Activated CD4-positive, alpha-beta T cell treated with anti-CD3 and anti-CD28 coated beads for 36 hours (primary cell): ENCODE measurements around the gene PTPN21. TPM values are rescaled to one million over a fixed set of nuclear protein-coding genes. Genes with fewer than 3 reads are reported as not detected.
A peak's percentile ranks its signal among the peaks of the same experiment; 100 is the strongest.

Source experiments
- ATAC-seq: fragments of 200-7000 bp; cut with Tn5 transposase; one replicate; pipeline ENCODE4 v1.10.0; 2021; ENCODE audit warnings: mild to moderate bottlenecking, moderate library complexity
- CTCF ChIA-PET: fragments of 350-600 bp; sonication (Branson Sonifier 250); formaldehyde crosslinking; loops from one replicate; lab custom pipeline; 2021; ENCODE audit warnings: antibody characterized with exemption; lab: Charles Lee
- POLR2A ChIA-PET: fragments of 350-600 bp; sonication (Branson Sonifier 250); formaldehyde crosslinking; loops from one replicate; lab custom pipeline; 2021; ENCODE audit warnings: antibody characterized with exemption, inconsistent platforms; lab: Charles Lee
- DNase-seq: peaks from one replicate; pipeline ENCODE4 v3.0.0-alpha.2; 2020
- H3K27ac Mint-ChIP-seq: one replicate; pipeline ENCODE4 v1.8.0; 2021; ENCODE audit warnings: mixed read lengths
- H3K27me3 Mint-ChIP-seq: one replicate; pipeline ENCODE4 v1.8.0; 2021; ENCODE audit warnings: mixed read lengths
- H3K36me3 Mint-ChIP-seq: one replicate; pipeline ENCODE4 v1.8.0; 2021; ENCODE audit warnings: low read depth, mixed read lengths
- H3K4me1 Mint-ChIP-seq: one replicate; pipeline ENCODE4 v1.8.0; 2021; ENCODE audit warnings: mixed read lengths
- H3K4me3 Mint-ChIP-seq: one replicate; pipeline ENCODE4 v1.8.0; 2021; ENCODE audit warnings: mild to moderate bottlenecking, moderate library complexity, mixed read lengths
- H3K9me3 Mint-ChIP-seq: one replicate; pipeline ENCODE4 v1.8.0; 2021; ENCODE audit warnings: low read depth, mixed read lengths
- intact Hi-C, 2 experiments: fragments of 100-400 bp; cut with DNase I in 1 of 2; cut with micrococcal nuclease in 1 of 2; formaldehyde crosslinking; loops; one replicate each; pipeline versions ENCODE4 v1.14.2 to v1.15.1; 2022 to 2024; cut with DNase I, micrococcal nuclease
- total RNA-seq, 2 experiments: library from RNA; stranded (reverse); gene quantifications; one replicate each; pipeline ENCODE4 v1.2.3, GENCODE V29; 2021

PTPN21 gene
- total RNA-seq, 2 experiments from 2014 or later, result 0.12 to 0.16 TPM

DNA sequence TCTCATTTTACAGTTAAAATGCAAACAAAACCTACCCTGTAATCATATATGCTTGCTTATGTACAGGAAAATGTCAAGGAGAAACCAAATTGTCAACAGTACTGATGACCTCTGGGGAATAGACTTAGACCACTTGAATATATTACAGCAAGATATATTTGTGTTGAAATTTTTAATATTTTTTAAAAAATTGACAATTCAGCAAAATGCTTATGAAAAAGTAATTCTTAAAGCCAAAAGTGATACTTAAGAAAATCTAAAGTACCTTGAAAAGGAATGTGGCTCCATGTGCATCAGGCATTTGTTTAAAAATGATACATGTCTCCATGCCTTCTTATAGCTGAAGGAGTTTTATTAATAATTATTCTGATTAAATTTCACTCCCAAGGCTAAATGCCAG is 49.2 kb downstream of the PTPN21 start:
- POLR2A ChIA-PET, result no interaction called here
- Mint-ChIP-seq H3K9me3 (no peaks in the 10 kb centered on the region), H3K4me1 (no peaks in the 10 kb centered on the region), H3K4me3 (no peak overlapping the region), H3K36me3 (no peaks in the 10 kb centered on the region), H3K27ac (no peak overlapping the region), H3K27me3 (peaks cover 12% of the 10 kb centered on the region)
- ATAC-seq (no peak), DNase-seq (no peak)
- intact Hi-C loops, result no loop called here
- CTCF ChIA-PET, result interaction anchor here (0.8 to 1.1 kb wide), 2 partner anchors 10 to 162 kb away, joined by 3 read pairs; no protein-coding TSS in a partner anchor

DNA sequence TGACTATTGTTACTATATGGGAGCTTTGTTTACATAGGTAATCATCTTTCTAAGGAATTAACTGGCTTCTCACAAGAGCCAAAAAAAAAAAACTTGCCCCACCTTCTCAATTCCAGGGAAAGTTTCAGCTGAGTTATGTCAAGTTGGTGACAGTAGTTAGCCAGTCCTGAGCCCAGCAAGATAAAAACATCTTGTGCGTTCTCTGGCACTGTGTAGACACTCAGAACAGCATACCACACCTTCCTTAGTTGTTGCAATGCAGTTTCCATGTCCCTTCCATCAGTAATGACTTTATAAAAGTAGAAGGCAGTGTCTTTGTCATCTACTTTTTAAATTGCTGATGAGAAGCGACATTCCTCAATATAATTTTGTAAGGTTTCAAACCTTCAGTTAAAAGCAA is 50.2 kb downstream of the PTPN21 start:
- intact Hi-C loops, result no loop called here
- Mint-ChIP-seq H3K36me3 (no peaks in the 10 kb centered on the region), H3K4me1 (no peaks in the 10 kb centered on the region), H3K27me3 (peaks cover 12% of the 10 kb centered on the region), H3K4me3 (no peak overlapping the region), H3K27ac (no peak overlapping the region), H3K9me3 (no peaks in the 10 kb centered on the region)
- CTCF ChIA-PET, result no interaction called here
- DNase-seq (no peak), ATAC-seq (no peak)
- POLR2A ChIA-PET, result no interaction called here

DNA sequence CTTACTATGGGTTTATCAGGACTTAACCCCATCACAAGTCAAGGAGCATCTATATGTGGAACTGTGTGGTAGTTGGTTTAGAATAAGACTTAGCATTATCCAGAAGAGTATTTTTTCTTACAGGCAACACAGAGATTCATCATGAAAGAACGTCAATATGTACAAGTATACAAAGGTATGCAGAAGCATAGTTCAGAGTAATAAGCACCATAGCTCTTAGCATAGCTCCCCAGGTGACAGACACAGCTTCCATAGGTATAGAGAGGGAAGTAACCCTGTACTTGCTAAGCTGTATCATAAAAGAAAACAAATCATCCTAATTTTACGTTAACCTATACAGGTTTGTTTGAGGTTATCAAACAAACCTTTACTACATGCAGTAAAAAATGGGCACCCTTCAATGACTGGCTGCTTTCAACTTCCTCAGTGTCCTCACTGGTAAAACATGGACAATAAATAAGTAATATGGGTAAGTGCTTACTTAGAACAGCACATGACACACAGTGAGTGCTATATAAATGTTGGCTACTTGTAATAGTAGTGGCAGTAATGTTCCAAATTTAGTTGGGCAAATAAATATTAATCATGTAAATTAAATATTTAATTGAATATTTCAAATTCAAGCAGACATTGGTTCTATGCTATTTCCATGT is 50.9 kb downstream of the PTPN21 start:
- no peaks in the 10 kb centered on the region for H3K4me1 Mint-ChIP-seq
- CTCF ChIA-PET, result no interaction called here

DNA sequence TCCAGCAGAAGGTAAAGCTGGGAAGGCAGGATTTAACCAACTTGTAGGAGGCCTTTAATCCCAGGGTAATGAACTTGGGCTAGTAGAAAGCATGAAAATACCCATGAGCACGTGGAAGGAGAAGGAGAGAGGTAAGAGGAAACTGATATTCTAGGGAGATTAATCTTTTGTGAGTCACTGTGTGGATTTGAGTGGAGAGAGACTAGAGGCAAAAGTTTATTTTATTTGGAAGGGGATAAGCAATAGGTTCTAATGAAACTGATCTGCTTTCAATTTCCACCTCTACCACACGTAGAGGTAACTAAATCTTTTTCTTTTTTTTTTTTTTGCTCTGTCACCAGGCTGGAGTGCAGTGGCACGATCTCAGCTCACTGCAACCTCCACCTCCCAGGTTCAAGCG is 52.1 kb downstream of the PTPN21 start:
- Mint-ChIP-seq H3K36me3 (no peaks in the 10 kb centered on the region), H3K27me3 (peaks cover 11% of the 10 kb centered on the region), H3K4me3 (no peak overlapping the region), H3K9me3 (no peaks in the 10 kb centered on the region), H3K27ac (no peak overlapping the region), H3K4me1 (no peaks in the 10 kb centered on the region)
- ATAC-seq (no peak), DNase-seq (no peak)
- CTCF ChIA-PET, result no interaction called here
- POLR2A ChIA-PET, result no interaction called here
- intact Hi-C loops, result no loop called here

More for the DNA sequence above, 50.9 kb downstream of the PTPN21 start:
- POLR2A ChIA-PET, result no interaction called here
- Mint-ChIP-seq H3K27me3 (peaks cover 9% of the 10 kb centered on the region), H3K27ac (no peak overlapping the region), H3K4me3 (no peak overlapping the region), H3K9me3 (no peaks in the 10 kb centered on the region), H3K36me3 (no peaks in the 10 kb centered on the region)
- ATAC-seq (no peak), DNase-seq (no peak)
- intact Hi-C loops, result no loop called here

DNA sequence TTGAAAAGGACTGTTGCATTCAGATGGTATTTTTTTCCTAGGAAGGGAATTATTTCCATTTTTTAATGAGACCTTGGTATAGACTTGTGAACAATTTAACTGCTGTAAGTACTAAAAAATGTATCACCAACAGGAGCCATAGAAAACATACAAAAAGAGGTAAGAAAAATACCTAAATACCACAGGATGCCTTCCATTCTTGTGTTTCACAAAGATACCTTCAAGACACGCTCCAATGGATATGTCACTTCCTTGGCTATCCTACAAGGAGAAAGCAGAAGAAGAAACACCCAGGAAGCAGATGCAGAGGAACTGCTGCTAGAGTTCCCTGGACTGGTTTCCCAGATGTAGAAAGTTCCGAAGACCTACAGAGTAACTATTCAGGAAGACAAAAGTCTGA is 54.2 kb downstream of the PTPN21 start:
- no peak for DNase-seq
- Mint-ChIP-seq H3K27ac (no peak overlapping the region), H3K9me3 (no peaks in the 10 kb centered on the region), H3K27me3 (peaks cover 11% of the 10 kb centered on the region), H3K4me1 (no peaks in the 10 kb centered on the region), H3K36me3 (no peaks in the 10 kb centered on the region), H3K4me3 (no peak overlapping the region)
- no peak for ATAC-seq
- ChIA-PET CTCF (no interaction called here), POLR2A (no interaction called here)
- intact Hi-C loops, result no loop called here

DNA sequence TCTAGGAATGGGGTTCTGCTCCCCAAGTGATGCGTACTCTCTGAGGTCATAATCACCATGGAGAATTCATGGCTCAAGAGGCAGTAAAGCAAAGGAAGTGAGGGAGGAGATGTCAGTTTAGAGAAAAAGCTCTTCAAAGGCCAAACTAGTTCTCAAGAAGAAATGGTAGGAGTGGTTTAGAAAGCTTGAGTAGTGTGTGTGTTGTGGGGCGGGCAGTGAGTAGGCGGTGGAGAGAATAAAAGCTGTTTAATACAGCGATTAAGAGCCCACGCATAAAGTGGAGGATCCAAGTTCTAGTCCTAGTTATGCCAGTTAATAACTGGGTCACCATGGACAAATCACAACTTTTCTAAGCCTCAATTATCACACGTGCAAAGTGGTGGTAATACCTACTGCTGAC is 55.6 kb downstream of the PTPN21 start:
- no peaks in the 10 kb centered on the region for H3K36me3 Mint-ChIP-seq
- intact Hi-C loops, result no loop called here
- ATAC-seq (no peak), DNase-seq (no peak)
- ChIA-PET CTCF (interaction anchor here (1.5 kb wide), 1 partner anchor 32 kb away, joined by 3 read pairs; no protein-coding TSS in a partner anchor), POLR2A (no interaction called here)
- H3K4me1 Mint-ChIP-seq, result no peaks in the 10 kb centered on the region
- H3K27ac Mint-ChIP-seq, result no peak overlapping the region
- H3K9me3 Mint-ChIP-seq, result no peaks in the 10 kb centered on the region
- peaks cover 11% of the 10 kb centered on the region for H3K27me3 Mint-ChIP-seq
- H3K4me3 Mint-ChIP-seq, result no peak overlapping the region

DNA sequence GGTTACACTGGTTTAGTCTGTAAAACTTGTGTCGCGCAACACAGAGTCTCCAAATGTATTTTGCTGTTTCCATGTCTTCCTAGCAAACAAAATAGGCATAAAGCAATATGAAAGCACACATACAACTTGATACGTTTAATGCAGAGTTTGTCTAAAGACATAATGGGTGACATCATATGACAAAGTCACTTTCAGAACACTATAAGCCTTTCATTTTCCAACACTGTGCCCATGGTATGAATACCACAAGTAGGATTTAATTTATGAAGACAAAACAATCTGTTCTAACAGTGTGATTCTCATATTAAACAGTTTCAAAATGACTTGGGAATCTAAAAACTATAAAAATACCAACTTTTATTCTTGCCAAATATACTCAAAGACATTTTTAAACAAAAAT is 58.4 kb downstream of the PTPN21 start:
- Mint-ChIP-seq H3K27me3 (peaks cover 6% of the 10 kb centered on the region), H3K9me3 (no peaks in the 10 kb centered on the region), H3K27ac (no peak overlapping the region), H3K4me1 (no peaks in the 10 kb centered on the region), H3K36me3 (no peaks in the 10 kb centered on the region), H3K4me3 (no peak overlapping the region)
- intact Hi-C loops, result no loop called here
- ChIA-PET POLR2A (no interaction called here), CTCF (interaction anchor here (0.6 to 0.9 kb wide), 3 partner anchors 9 to 1469 kb away, joined by 3 to 4 read pairs (median 3); no protein-coding TSS in a partner anchor)
- no peak for ATAC-seq
- DNase-seq, result no peak

DNA sequence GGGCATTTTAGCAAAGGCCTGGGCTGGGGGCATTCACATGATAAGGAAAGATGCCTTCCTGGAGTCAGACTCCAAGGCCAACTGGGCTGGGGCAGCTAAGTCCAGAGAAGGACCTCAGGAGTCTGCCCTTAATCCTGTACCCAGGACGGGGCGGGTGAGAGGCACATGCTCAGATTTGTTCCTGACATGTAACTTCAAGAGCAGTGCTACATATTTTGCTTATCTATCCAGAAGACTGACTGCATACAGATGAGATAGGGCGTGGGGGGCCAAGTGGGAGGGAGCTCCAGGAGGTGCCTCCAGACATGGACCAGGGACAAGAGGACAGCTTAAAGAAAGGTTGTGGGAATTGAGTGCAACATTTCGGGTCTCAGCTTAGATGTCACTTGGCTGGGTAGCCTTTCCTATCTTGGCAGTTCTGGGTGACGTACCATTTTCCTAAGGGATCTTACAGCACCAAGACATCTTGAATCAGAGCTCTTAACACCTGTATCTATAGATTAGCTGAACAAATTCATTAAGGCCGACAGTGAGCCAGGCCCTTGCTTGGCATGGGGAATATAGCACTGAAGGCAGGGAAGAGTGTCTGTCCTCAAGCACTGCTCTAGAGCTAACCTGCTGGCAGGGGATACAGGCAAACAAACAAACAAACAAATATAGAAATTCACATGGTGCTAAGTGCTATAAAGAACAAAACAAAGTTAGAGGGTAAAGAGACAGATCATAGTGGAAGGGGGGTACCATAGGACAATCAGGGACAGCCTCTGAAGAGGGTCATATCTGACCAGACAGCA is 61.2 kb downstream of the PTPN21 start:
- Mint-ChIP-seq H3K4me3 (no peak overlapping the region), H3K4me1 (no peaks in the 10 kb centered on the region), H3K36me3 (no peaks in the 10 kb centered on the region), H3K27ac (no peak overlapping the region), H3K27me3 (peaks cover 6% of the 10 kb centered on the region), H3K9me3 (no peaks in the 10 kb centered on the region)
- CTCF ChIA-PET, result interaction anchor here (0.6 to 1.8 kb wide), 13 partner anchors 9 to 317 kb away, joined by 3 to 6 read pairs (median 3); no protein-coding TSS in a partner anchor
- POLR2A ChIA-PET, result no interaction called here
- intact Hi-C loops, result loop anchor here in 1 of 2 experiments (2.0 kb wide), 2 partner anchors 69 to 519 kb away; partner anchors contain the start of gene ZC3H14
- DNase-seq, result no peak
- ATAC-seq, result no peak

DNA sequence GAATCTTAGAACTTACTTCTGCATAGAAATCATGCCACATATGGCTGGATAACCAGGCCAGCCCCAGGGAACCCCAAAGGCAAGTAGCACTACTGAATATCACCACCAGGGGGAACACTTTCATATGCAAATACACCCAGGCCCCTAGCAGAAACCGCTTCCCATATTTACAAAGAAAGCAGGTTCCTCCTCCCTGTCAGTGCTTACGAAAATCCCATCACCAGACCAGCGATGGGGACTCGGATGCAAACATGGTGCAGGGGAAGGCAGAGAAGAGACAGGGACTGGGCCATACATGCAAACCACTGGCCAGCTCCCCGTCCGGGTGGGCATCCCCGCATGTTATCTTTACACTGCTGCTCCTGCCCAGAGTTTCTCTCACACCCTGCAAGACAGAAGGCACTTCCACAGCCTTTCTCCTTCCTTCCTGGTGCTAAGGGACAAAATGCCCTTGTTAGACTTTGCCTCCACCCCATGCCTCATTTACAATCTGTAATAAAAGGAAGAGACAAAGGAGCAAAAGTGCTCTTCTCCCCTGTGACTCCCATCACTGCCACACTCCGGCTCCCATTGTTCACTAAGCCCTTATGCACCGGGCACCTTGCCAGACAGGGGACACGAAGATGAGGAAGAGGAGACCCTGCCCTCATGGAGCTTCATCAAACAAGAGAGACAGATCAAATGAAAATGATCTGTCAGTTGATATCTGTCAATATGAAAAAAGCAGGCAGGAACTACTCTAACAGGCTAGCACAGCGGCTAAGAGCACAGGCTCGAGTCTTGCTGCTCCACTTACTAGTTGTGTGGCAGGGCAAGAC is 62.3 kb downstream of the PTPN21 start:
- no peaks in the 10 kb centered on the region for H3K4me1 Mint-ChIP-seq
- intact Hi-C loops, result loop anchor here in 1 of 2 experiments (1.0 to 2.0 kb wide), 3 partner anchors 70 to 520 kb away; partner anchors contain the start of gene ZC3H14
- ATAC-seq, result peak; percentile 69
- no peak overlapping the region for H3K27ac Mint-ChIP-seq
- DNase-seq, result peak; percentile 74
- H3K36me3 Mint-ChIP-seq, result no peaks in the 10 kb centered on the region
- H3K9me3 Mint-ChIP-seq, result no peaks in the 10 kb centered on the region
- CTCF ChIA-PET, result interaction anchor here (0.7 to 1.8 kb wide), 10 partner anchors 8 to 303 kb away, joined by 3 to 6 read pairs (median 4); no protein-coding TSS in a partner anchor
- peaks cover 3% of the 10 kb centered on the region for H3K27me3 Mint-ChIP-seq
- no peak overlapping the region for H3K4me3 Mint-ChIP-seq
- POLR2A ChIA-PET, result no interaction called here

DNA sequence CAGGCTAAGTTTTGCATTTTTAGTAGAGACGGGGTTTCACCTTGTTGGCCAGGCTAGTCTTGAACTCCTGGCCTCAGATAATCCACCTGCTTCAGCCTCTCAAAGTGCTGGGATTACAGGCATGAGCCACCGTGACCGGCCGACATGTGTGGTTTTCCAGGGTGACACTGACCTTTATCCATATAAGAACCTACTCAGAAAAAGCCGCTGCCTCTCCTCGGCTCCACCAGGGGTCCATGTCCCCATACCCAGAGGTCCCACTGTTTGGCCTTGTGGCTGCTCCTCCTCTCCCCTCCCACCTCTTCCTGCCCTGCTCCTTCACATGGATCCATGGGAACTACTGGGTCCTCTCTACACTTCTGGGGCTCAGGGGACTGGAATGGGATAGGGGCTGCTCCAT is 64.6 kb downstream of the PTPN21 start:
- no peak overlapping the region for H3K4me3 Mint-ChIP-seq

DNA sequence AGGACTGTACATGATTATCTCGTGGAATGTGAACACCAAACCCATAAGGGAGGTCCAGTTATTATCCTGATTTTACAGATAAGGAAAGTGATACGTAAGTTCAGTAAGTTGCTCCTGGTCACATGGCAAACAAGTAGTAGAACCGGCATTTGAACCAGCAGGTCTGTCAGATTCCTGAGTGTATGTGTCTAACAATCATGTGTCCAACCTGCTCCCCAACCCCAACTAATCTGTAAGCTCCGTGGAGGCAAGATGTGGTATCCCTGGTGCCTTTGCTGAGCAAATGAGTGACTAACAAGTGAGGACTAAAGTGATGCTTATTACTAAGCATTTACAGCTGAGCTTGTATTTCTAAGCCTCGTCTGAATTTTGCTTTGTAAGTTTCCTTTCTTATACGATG is 65.9 kb downstream of the PTPN21 start:
- peaks cover 1% of the 10 kb centered on the region for H3K27me3 Mint-ChIP-seq
- H3K36me3 Mint-ChIP-seq, result no peaks in the 10 kb centered on the region
- H3K27ac Mint-ChIP-seq, result no peak overlapping the region
- ChIA-PET POLR2A (no interaction called here), CTCF (interaction anchor here (0.7 to 1.2 kb wide), 2 partner anchors 23 to 395 kb away, joined by 3 read pairs; no protein-coding TSS in a partner anchor)
- no peaks in the 10 kb centered on the region for H3K9me3 Mint-ChIP-seq
- intact Hi-C loops, result no loop called here
- DNase-seq, result no peak
- no peaks in the 10 kb centered on the region for H3K4me1 Mint-ChIP-seq
- H3K4me3 Mint-ChIP-seq, result no peak overlapping the region
- ATAC-seq, result no peak

More for the DNA sequence above, 64.6 kb downstream of the PTPN21 start:
- ChIA-PET POLR2A (no interaction called here), CTCF (no interaction called here)
- H3K27me3 Mint-ChIP-seq, result peaks cover 3% of the 10 kb centered on the region
- H3K4me1 Mint-ChIP-seq, result no peaks in the 10 kb centered on the region
- no peaks in the 10 kb centered on the region for H3K9me3 Mint-ChIP-seq
- ATAC-seq, result no peak
- intact Hi-C loops, result loop anchor here in 1 of 2 experiments (2.0 kb wide), 1 partner anchor 73 kb away; the partner anchor contains the start of gene ZC3H14
- no peaks in the 10 kb centered on the region for H3K36me3 Mint-ChIP-seq
- H3K27ac Mint-ChIP-seq, result no peak overlapping the region
- DNase-seq, result no peak
